DMS79 (cell line): Measurements from ENCODE around the gene HNF1A.

ENCODE experiments used
- DNase-seq: peaks from one replicate; lab custom pipeline; 2025; lab: John Stamatoyannopoulos, UW

HNF1A gene

GRCh38 chr12:121050725-121051124 lies 72.4 kb downstream of the HNF1A start:
- DNase-seq, result no peak
